Measurements from ENCODE around the gene CDKAL1.

GRCh38 chr6:21187485-21187884, 653.2 kb downstream of the CDKAL1 start:
- TF ChIP-seq GATA3 (IDR thresholded peaks at IDR 0.05; ENCODE audit: low read depth, low read length) (no peak), GATA2 (IDR thresholded peaks at IDR 0.05; ENCODE audit: low read depth, low read length) (no peak)

Measured in SH-SY5Y (cell line).